MV-4-11 (cell line): ENCODE measurements around the gene NR1H3.

ENCODE experiments used
- DNase-seq: peaks from one replicate; lab custom pipeline; 2025; lab: John Stamatoyannopoulos, UW

The NR1H3 gene

GRCh38 chr11:47269829-47270305 lies 12.1 kb downstream of the NR1H3 start, which contains the start of gene MADD:
Gene MADD, plus strand, starts transcription at chr11:47270133.
- peak; percentile 83 for DNase-seq

GRCh38 chr11:47270331-47271271 lies 12.8 kb downstream of the NR1H3 start:
- peak; percentile 52 for DNase-seq

- DNase-seq: no peak
Measured at GRCh38 chr11:47271328-47271727, 13.5 kb downstream of the NR1H3 start.

- peak; percentile 40 for DNase-seq
Measured at GRCh38 chr11:47271961-47272661, 14.3 kb downstream of the NR1H3 start.

- peak; percentile 52 for DNase-seq
Measured at GRCh38 chr11:47272706-47273105, 14.9 kb downstream of the NR1H3 start.

GRCh38 chr11:47274495-47275235 lies 16.9 kb downstream of the NR1H3 start:
- no peak for DNase-seq

GRCh38 chr11:47276923-47277322 lies 19.1 kb downstream of the NR1H3 start:
- DNase-seq: peak; percentile 25

GRCh38 chr11:47278058-47278457 lies 20.3 kb downstream of the NR1H3 start:
- no peak for DNase-seq

GRCh38 chr11:47278769-47279168 lies 21.0 kb downstream of the NR1H3 start:
- DNase-seq: no peak

- DNase-seq: no peak
Measured at GRCh38 chr11:47280099-47280498, 22.3 kb downstream of the NR1H3 start.

- no peak for DNase-seq
Measured at GRCh38 chr11:47280860-47281259, 23.1 kb downstream of the NR1H3 start.

- DNase-seq: no peak
Measured at GRCh38 chr11:47282462-47282861, 24.7 kb downstream of the NR1H3 start.

- no peak for DNase-seq
Measured at GRCh38 chr11:47284151-47284550, 26.4 kb downstream of the NR1H3 start.

GRCh38 chr11:47285969-47286770 lies 28.4 kb downstream of the NR1H3 start:
- DNase-seq: no peak

GRCh38 chr11:47288066-47288465 lies 30.3 kb downstream of the NR1H3 start:
- DNase-seq: no peak

GRCh38 chr11:47289856-47290255 lies 32.1 kb downstream of the NR1H3 start:
- no peak for DNase-seq

- DNase-seq: no peak
Measured at GRCh38 chr11:47295385-47295784, 37.6 kb downstream of the NR1H3 start.

GRCh38 chr11:47296045-47296444 lies 38.2 kb downstream of the NR1H3 start:
- no peak for DNase-seq

- DNase-seq: no peak
Measured at GRCh38 chr11:47299078-47299477, 41.3 kb downstream of the NR1H3 start.

- peak; percentile 23 for DNase-seq
Measured at GRCh38 chr11:47302853-47303252, 45.1 kb downstream of the NR1H3 start.

- DNase-seq: no peak
Measured at GRCh38 chr11:47305734-47306483, 48.1 kb downstream of the NR1H3 start.
